ENCODE data around the gene ABCC1. TPM values are rescaled to one million over a fixed set of nuclear protein-coding genes. Genes with fewer than 3 reads are reported as not detected.
"Not testable (repeated sequence)": the region's sequence is repeated elsewhere in the genome, so short reads cannot be mapped to it uniquely, and the experiment has no call there.

ABCC1 gene
- total and polyA plus RNA-seq, 2 of the 4 experiments (the other 2 are of a cell fraction): 39.4 to 66.0 TPM

DNA sequence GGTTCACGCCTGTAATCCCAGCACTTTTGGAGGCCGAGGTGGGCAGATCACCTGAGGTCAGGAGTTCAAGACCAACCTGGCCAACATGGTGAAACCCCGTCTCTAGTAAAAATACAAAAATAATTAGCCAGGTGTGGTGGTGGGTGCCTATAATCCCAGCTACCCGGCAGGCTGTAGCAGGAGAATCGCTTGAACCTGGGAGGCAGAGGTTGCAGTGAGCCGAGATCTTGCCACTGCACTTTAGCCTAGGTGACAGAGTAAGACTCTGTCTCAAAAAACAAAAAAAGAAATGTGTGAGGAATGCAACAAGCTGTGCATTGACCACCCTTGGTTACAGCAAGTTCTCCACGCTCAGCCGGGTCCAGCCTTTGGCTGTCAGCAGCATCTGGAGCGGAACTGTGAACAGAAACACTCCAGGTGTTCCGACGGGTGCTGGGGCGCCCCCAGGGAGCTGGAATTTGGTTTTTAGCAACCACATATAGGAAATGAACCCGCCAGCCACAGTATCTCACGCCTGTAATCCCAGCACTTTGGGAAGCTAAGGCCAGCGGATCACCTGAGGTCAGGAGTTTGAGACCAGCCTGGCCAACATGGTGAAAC, 198.7 kb downstream of the ABCC1 start:
- H3K14ac ChIP-seq (replicated peaks; ENCODE audit: low read depth, low read length); DNase-seq; H3K4me2 ChIP-seq (ENCODE audit: low read depth, low read length); H2BK15ac ChIP-seq (ENCODE audit: low read depth, low read length); CTCF ChIA-PET; H3K18ac ChIP-seq (ENCODE audit: low read depth, low read length); H2BK5ac ChIP-seq (ENCODE audit: low read depth, low read length, poor library complexity, severe bottlenecking); H3K9ac ChIP-seq (ENCODE audit: low read depth, low read length); H4K91ac ChIP-seq (ENCODE audit: insufficient read depth, low read depth, low read length); H3K27me3 ChIP-seq (ENCODE audit: control insufficient read depth, insufficient read depth, low read length); H3K23ac ChIP-seq (ENCODE audit: low read depth, low read length); H3K56ac ChIP-seq (ENCODE audit: extremely low read depth, insufficient read depth, low read length); H2AFZ ChIP-seq (replicated peaks; ENCODE audit: low read length, poor library complexity); H3K27ac ChIP-seq (ENCODE audit: insufficient read depth, low read length); H2AK5ac ChIP-seq (ENCODE audit: low read depth, low read length); intact Hi-C loops (cut with micrococcal nuclease); in situ Hi-C loops (cut with MboI; ENCODE audit: low sequenced_read_pairs); POLR2A ChIA-PET (ENCODE audit: unreplicated experiment); H3K4ac ChIP-seq (ENCODE audit: low read depth, low read length); H3K9me3 ChIP-seq (ENCODE audit: control insufficient read depth, insufficient read depth, low read length); ATAC-seq (ENCODE audit: low read depth); H3K4me3 ChIP-seq (ENCODE audit: insufficient read depth, low read depth, low read length); H2BK20ac ChIP-seq (ENCODE audit: low read depth, low read length); H4K8ac ChIP-seq (ENCODE audit: low read depth in 2 of 2, low read length in 2 of 2); BruUV-seq (replicated peaks); H2AK9ac ChIP-seq (replicated peaks; ENCODE audit: low read depth, low read length, poor library complexity); H4K5ac ChIP-seq (ENCODE audit: low read depth, low read length); dilution Hi-C loops (cut with HindIII; ENCODE audit: low sequenced_read_pairs, unreplicated experiment); H2BK120ac ChIP-seq (ENCODE audit: low read depth, low read length): not testable (repeated sequence)
- Histone ChIP-seq H3K4me1 (ENCODE audit: control insufficient read depth, insufficient read depth, low read length) (peaks cover 11% of the 10 kb centered on the region), H3K9me1 (ENCODE audit: insufficient read depth, low read length) (peaks cover 21% of the 10 kb centered on the region), H4K20me1 (ENCODE audit: insufficient read depth, low read length) (peaks cover 66% of the 10 kb centered on the region), H3K36me3 (ENCODE audit: control insufficient read depth, insufficient read depth, low read length) (peaks cover 45% of the 10 kb centered on the region), H3K79me1 (ENCODE audit: low read depth in 1 of 2, low read length in 2 of 2) (peaks cover 5 to 51% of the 10 kb centered on the region in 2 experiments; a peak in 2 of 4 replicates)
- WGBS, 2 experiments (ENCODE audit: extremely low coverage in 2 of 2, insufficient read length in 1 of 2): 77% methylated on average over 6 of the region's 15 CpGs; no CpG with 5 or more reads in 1 of the 2 experiments

Data from IMR-90 (cell line).